Common myeloid progenitor, CD34-positive (primary cell): ENCODE results near the gene C11orf91.

Experiments used
- CTCF ChIA-PET: fragments of 350-600 bp; sonication (Branson Sonifier 250); formaldehyde crosslinking; loops from one replicate; lab custom pipeline; 2021; ENCODE audit warnings: antibody characterized with exemption; lab: Charles Lee
- POLR2A ChIA-PET: fragments of 350-600 bp; sonication (Branson Sonifier 250); formaldehyde crosslinking; loops from one replicate; lab custom pipeline; 2021; ENCODE audit warnings: antibody characterized with exemption; lab: Charles Lee
- DNase-seq, 3 donors: peaks; one replicate each; pipeline versions ENCODE4 v3.0.0 to v3.0.0-alpha.2; 2013
- H3K27ac ChIP-seq, 2 experiments: 1 replicate in 1 of 2; 2 replicates in 1 of 2; pipeline ENCODE4 v1.7.0; 2013; ENCODE audit warnings: inconsistent platforms in 2 of 2, low read length in 2 of 2, mild to moderate bottlenecking in 2 of 2, low read depth in 1 of 2, moderate library complexity in 1 of 2; ENCODE audit not compliant: severe bottlenecking in 2 of 2, insufficient read depth in 1 of 2, poor library complexity in 1 of 2
- H3K27me3 ChIP-seq, 5 experiments: replicated peaks in 2 of 5; 1 replicate in 3 of 5; 2 replicates in 2 of 5; pipeline versions ENCODE4 v1.6.1 to v1.7.0; 2013; ENCODE audit warnings: low read length in 4 of 5, mild to moderate bottlenecking in 2 of 5, moderate library complexity in 2 of 5, inconsistent platforms in 1 of 5; ENCODE audit not compliant: insufficient read depth in 5 of 5, control insufficient read depth in 4 of 5
- H3K36me3 ChIP-seq, 4 experiments: 1 replicate in 2 of 4; 2 replicates in 2 of 4; pipeline versions ENCODE4 v1.6.1 to v1.7.0; 2013; ENCODE audit warnings: low read length in 3 of 4, control low read depth in 1 of 4, mild to moderate bottlenecking in 1 of 4; ENCODE audit not compliant: control insufficient read depth in 4 of 4, insufficient read depth in 4 of 4
- H3K4me1 ChIP-seq, 4 experiments: 1 replicate in 3 of 4; 2 replicates in 1 of 4; pipeline versions ENCODE4 v1.6.1 to v1.7.1; 2013; ENCODE audit warnings: low read length in 3 of 4, mild to moderate bottlenecking in 3 of 4, control low read depth in 1 of 4, inconsistent platforms in 1 of 4, moderate library complexity in 1 of 4; ENCODE audit not compliant: control insufficient read depth in 4 of 4, insufficient read depth in 4 of 4; ENCODE audit errors: control extremely low read depth in 1 of 4
- H3K4me3 ChIP-seq, 7 experiments: 1 replicate in 4 of 7; 2 replicates in 3 of 7; pipeline versions ENCODE4 v1.5.1 to v1.7.0; 2013; ENCODE audit warnings: mild to moderate bottlenecking in 7 of 7, low read length in 6 of 7, moderate library complexity in 6 of 7, inconsistent platforms in 2 of 7, low read depth in 2 of 7, control low read depth in 1 of 7; ENCODE audit not compliant: insufficient read depth in 4 of 7, control insufficient read depth in 1 of 7; ENCODE audit errors: extremely low read depth in 1 of 7
- H3K9me3 ChIP-seq, 5 experiments: 1 replicate in 4 of 5; 2 replicates in 1 of 5; pipeline versions ENCODE4 v1.6.1 to v1.7.1; 2013; ENCODE audit warnings: low read length in 4 of 5, mild to moderate bottlenecking in 2 of 5, inconsistent platforms in 1 of 5, low read depth in 1 of 5, moderate library complexity in 1 of 5; ENCODE audit not compliant: control insufficient read depth in 4 of 5, insufficient read depth in 2 of 5; ENCODE audit errors: control extremely low read depth in 1 of 5
- WGBS: methylation state at CpG from one replicate; pipeline ENCODE4 v1.1.5; 2013; ENCODE audit not compliant: insufficient coverage; 5-methylcytosine and 5-hydroxymethylcytosine counted together

C11orf91 gene

GRCh38 chr11:33689501-33689900, 11.1 kb downstream of the C11orf91 start:
- 100% methylated on average over 3 of the region's 8 CpGs for WGBS
- Histone ChIP-seq H3K36me3 (no peaks in the 10 kb centered on the region), H3K4me3 (no peak overlapping the region), H3K9me3 (peaks cover 0 to 3% (median 0%) of the 10 kb centered on the region in 5 experiments), H3K27me3 (peaks cover 0 to 2% (median 0%) of the 10 kb centered on the region in 5 experiments), H3K4me1 (peaks cover 0 to 9% (median 2%) of the 10 kb centered on the region in 4 experiments), H3K27ac (no peak overlapping the region)
- ChIA-PET CTCF (interaction anchor here (0.7 to 6.2 kb wide), 5 partner anchors 15 to 326 kb away, joined by 3 to 41 read pairs (median 5); no protein-coding TSS in a partner anchor), POLR2A (no interaction called here)
- DNase-seq, result no peak

- peaks cover 0 to 9% (median 2%) of the 10 kb centered on the region in 4 experiments for H3K4me1 ChIP-seq
- H3K27ac ChIP-seq, result no peak overlapping the region
- ChIA-PET CTCF (interaction anchor here (0.7 to 6.2 kb wide), 8 partner anchors 15 to 326 kb away, joined by 3 to 41 read pairs (median 4); no protein-coding TSS in a partner anchor), POLR2A (no interaction called here)
- H3K36me3 ChIP-seq, result no peaks in the 10 kb centered on the region
- WGBS, result 90% methylated on average over 4 of the region's 4 CpGs
- DNase-seq, result no peak
- peaks cover 0 to 3% (median 0%) of the 10 kb centered on the region in 5 experiments for H3K9me3 ChIP-seq
- H3K4me3 ChIP-seq, result no peak overlapping the region
- H3K27me3 ChIP-seq, result peaks cover 0 to 2% (median 0%) of the 10 kb centered on the region in 5 experiments
Measured at GRCh38 chr11:33689085-33689484, 11.5 kb downstream of the C11orf91 start.

- no peaks in the 10 kb centered on the region for H3K36me3 ChIP-seq
- CTCF ChIA-PET, result interaction anchor here (1.0 to 6.2 kb wide), 6 partner anchors 17 to 728 kb away, joined by 3 to 41 read pairs (median 4); no protein-coding TSS in a partner anchor
- H3K27ac ChIP-seq, result no peak overlapping the region
- DNase-seq, result peak; percentile 38 to 54 (median 50)
- POLR2A ChIA-PET, result no interaction called here
- H3K27me3 ChIP-seq, result peaks cover 0 to 2% (median 0%) of the 10 kb centered on the region in 5 experiments
- H3K4me1 ChIP-seq, result peaks cover 0 to 9% (median 2%) of the 10 kb centered on the region in 4 experiments
- 71% methylated on average over 1 of the region's 2 CpGs for WGBS
- H3K9me3 ChIP-seq, result peaks cover 0 to 3% (median 0%) of the 10 kb centered on the region in 5 experiments
- no peak overlapping the region for H3K4me3 ChIP-seq
Measured at GRCh38 chr11:33687733-33688479, 12.7 kb downstream of the C11orf91 start.

GRCh38 chr11:33685082-33685481, 15.5 kb downstream of the C11orf91 start:
- no CpG with 5 or more reads among the region's 3 CpGs for WGBS
- H3K4me3 ChIP-seq, result no peak overlapping the region
- H3K27me3 ChIP-seq, result peaks cover 0 to 3% (median 0%) of the 10 kb centered on the region in 5 experiments
- peaks cover 0 to 3% (median 0%) of the 10 kb centered on the region in 5 experiments for H3K9me3 ChIP-seq
- H3K27ac ChIP-seq, result no peak overlapping the region
- H3K4me1 ChIP-seq, result peaks cover 0 to 2% (median 0%) of the 10 kb centered on the region in 4 experiments
- ChIA-PET CTCF (interaction anchor here (0.9 to 6.2 kb wide), 3 partner anchors 17 to 322 kb away, joined by 3 to 41 read pairs (median 6); no protein-coding TSS in a partner anchor), POLR2A (no interaction called here)
- no peak for DNase-seq
- H3K36me3 ChIP-seq, result no peaks in the 10 kb centered on the region

- Histone ChIP-seq H3K36me3 (no peaks in the 10 kb centered on the region), H3K4me3 (no peak overlapping the region), H3K27ac (no peak overlapping the region), H3K9me3 (peaks cover 0 to 3% (median 0%) of the 10 kb centered on the region in 5 experiments), H3K27me3 (peaks cover 0 to 3% (median 0%) of the 10 kb centered on the region in 5 experiments), H3K4me1 (no peaks in the 10 kb centered on the region)
- 100% methylated on average over 2 of the region's 5 CpGs for WGBS
- CTCF ChIA-PET, result interaction anchor here (1.8 to 6.2 kb wide), 2 partner anchors 141 to 321 kb away, joined by 6 to 41 read pairs; no protein-coding TSS in a partner anchor
- no peak for DNase-seq
- POLR2A ChIA-PET, result no interaction called here
Measured at GRCh38 chr11:33684003-33684706, 16.5 kb downstream of the C11orf91 start.

- 100% methylated on average over 4 of the region's 4 CpGs for WGBS
- CTCF ChIA-PET, result no interaction called here
Measured at GRCh38 chr11:33682446-33682845, 18.2 kb downstream of the C11orf91 start.

More at GRCh38 chr11:33682446-33682845, 18.2 kb downstream of the C11orf91 start:
- Histone ChIP-seq H3K36me3 (no peaks in the 10 kb centered on the region), H3K4me3 (no peak overlapping the region), H3K4me1 (no peaks in the 10 kb centered on the region), H3K27ac (no peak overlapping the region), H3K27me3 (peaks cover 0 to 4% (median 0%) of the 10 kb centered on the region in 5 experiments), H3K9me3 (peaks cover 0 to 2% (median 0%) of the 10 kb centered on the region in 5 experiments)
- POLR2A ChIA-PET, result no interaction called here
- no peak for DNase-seq
